ENCODE measurements around the gene TNNI3K. TPM values are rescaled to one million over a fixed set of nuclear protein-coding genes. Genes with fewer than 3 reads are reported as not detected.

Gene TNNI3K, protein sequence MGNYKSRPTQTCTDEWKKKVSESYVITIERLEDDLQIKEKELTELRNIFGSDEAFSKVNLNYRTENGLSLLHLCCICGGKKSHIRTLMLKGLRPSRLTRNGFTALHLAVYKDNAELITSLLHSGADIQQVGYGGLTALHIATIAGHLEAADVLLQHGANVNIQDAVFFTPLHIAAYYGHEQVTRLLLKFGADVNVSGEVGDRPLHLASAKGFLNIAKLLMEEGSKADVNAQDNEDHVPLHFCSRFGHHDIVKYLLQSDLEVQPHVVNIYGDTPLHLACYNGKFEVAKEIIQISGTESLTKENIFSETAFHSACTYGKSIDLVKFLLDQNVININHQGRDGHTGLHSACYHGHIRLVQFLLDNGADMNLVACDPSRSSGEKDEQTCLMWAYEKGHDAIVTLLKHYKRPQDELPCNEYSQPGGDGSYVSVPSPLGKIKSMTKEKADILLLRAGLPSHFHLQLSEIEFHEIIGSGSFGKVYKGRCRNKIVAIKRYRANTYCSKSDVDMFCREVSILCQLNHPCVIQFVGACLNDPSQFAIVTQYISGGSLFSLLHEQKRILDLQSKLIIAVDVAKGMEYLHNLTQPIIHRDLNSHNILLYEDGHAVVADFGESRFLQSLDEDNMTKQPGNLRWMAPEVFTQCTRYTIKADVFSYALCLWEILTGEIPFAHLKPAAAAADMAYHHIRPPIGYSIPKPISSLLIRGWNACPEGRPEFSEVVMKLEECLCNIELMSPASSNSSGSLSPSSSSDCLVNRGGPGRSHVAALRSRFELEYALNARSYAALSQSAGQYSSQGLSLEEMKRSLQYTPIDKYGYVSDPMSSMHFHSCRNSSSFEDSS
- not detected in 5 replicates for total RNA-seq (2022; extraction: Qiagen RNA extraction)

GRCh38 chr1:74235153-74235552 is at the start of gene TNNI3K:
TSS of gene TNNI3K (plus strand) at chr1:74235387. CDS start at chr1:74235452, 65 bp downstream.

GRCh38 chr1:74197657-74198552 is 37.3 kb upstream of the TNNI3K start, which contains the start of the genes FPGT and LRRIQ3:
TSS of gene FPGT (plus strand) at chr1:74198242. CDS start at chr1:74198279, 37 bp downstream.
TSS of gene LRRIQ3 (minus strand) at chr1:74198176. CDS start at chr1:74183684, 14,492 bp downstream.

GRCh38 chr1:74512170-74512915 is 277.2 kb downstream of the TNNI3K start, which contains the start of gene LRRC53:
TSS of gene LRRC53 (minus strand) at chr1:74512611. CDS start at chr1:74483349, 29,262 bp downstream.

Other genes starting within 250 kb of the TNNI3K start
- gene LRRIQ3, start 37.2 kb upstream of the TNNI3K start, total RNA-seq (2022; extraction: Qiagen RNA extraction): 0.47 to 0.78 TPM (median 0.58 TPM) in 5 replicates
- gene FPGT, start 37.1 kb upstream of the TNNI3K start, total RNA-seq (2022; extraction: Qiagen RNA extraction): 4.1 to 9.9 TPM (median 7.5 TPM) in 5 replicates

All from A549 treated with dexamethasone at 1 μM for 4 hours (cell line).